ENCODE data around the gene NFILZ. TPM values are rescaled to one million over a fixed set of nuclear protein-coding genes. Genes with fewer than 3 reads are reported as not detected.

The NFILZ gene
- total RNA-seq, 1 donor from 2014 or later: not detected

GRCh38 chr19:8640402-8641004 lies 10.1 kb downstream of the NFILZ start:
- DNase-seq (ENCODE audit: extremely low read depth, low read depth, low spot score): no peak

GRCh38 chr19:8641221-8641907 lies 10.9 kb downstream of the NFILZ start:
- DNase-seq (ENCODE audit: extremely low read depth, low read depth, low spot score): no peak

- DNase-seq (ENCODE audit: extremely low read depth, low read depth, low spot score): peak; percentile 31
These were observed 11.6 kb downstream of the NFILZ start for GRCh38 chr19:8641908-8642547.

- no peak for DNase-seq (ENCODE audit: extremely low read depth, low read depth, low spot score)
These were observed 12.1 kb downstream of the NFILZ start for GRCh38 chr19:8642561-8642960.

- DNase-seq (ENCODE audit: extremely low read depth, low read depth, low spot score): no peak
These were observed 13.6 kb downstream of the NFILZ start for GRCh38 chr19:8643860-8644653.

GRCh38 chr19:8648240-8648639 lies 17.8 kb downstream of the NFILZ start:
- DNase-seq (ENCODE audit: extremely low read depth, low read depth, low spot score): no peak

- no peak for DNase-seq (ENCODE audit: extremely low read depth, low read depth, low spot score)
These were observed 24.3 kb downstream of the NFILZ start for GRCh38 chr19:8654591-8655339.

GRCh38 chr19:8655340-8655709 lies 24.9 kb downstream of the NFILZ start:
- no peak for DNase-seq (ENCODE audit: extremely low read depth, low read depth, low spot score)

GRCh38 chr19:8657869-8658268 lies 27.4 kb downstream of the NFILZ start:
- no peak for DNase-seq (ENCODE audit: extremely low read depth, low read depth, low spot score)

GRCh38 chr19:8659905-8660304 lies 29.5 kb downstream of the NFILZ start:
- no peak for DNase-seq (ENCODE audit: extremely low read depth, low read depth, low spot score)

- DNase-seq (ENCODE audit: extremely low read depth, low read depth, low spot score): no peak
These were observed 31.8 kb downstream of the NFILZ start for GRCh38 chr19:8662263-8662662.

- no peak for DNase-seq (ENCODE audit: extremely low read depth, low read depth, low spot score)
These were observed 33.7 kb downstream of the NFILZ start for GRCh38 chr19:8663920-8664670.

- DNase-seq (ENCODE audit: extremely low read depth, low read depth, low spot score): no peak
These were observed 34.2 kb downstream of the NFILZ start for GRCh38 chr19:8664671-8665057.

GRCh38 chr19:8665468-8666213 lies 35.2 kb downstream of the NFILZ start:
- DNase-seq (ENCODE audit: extremely low read depth, low read depth, low spot score): no peak

- DNase-seq (ENCODE audit: extremely low read depth, low read depth, low spot score): no peak
These were observed 36.5 kb downstream of the NFILZ start for GRCh38 chr19:8666814-8667405.

GRCh38 chr19:8673276-8673891 lies 43.0 kb downstream of the NFILZ start:
- DNase-seq (ENCODE audit: extremely low read depth, low read depth, low spot score): no peak

- no peak for DNase-seq (ENCODE audit: extremely low read depth, low read depth, low spot score)
These were observed 44.6 kb downstream of the NFILZ start for GRCh38 chr19:8675066-8675465.

- DNase-seq (ENCODE audit: extremely low read depth, low read depth, low spot score): no peak
These were observed 47.9 kb downstream of the NFILZ start for GRCh38 chr19:8678244-8678807.

Measured in glomerular endothelial cell (primary cell).